GM13977 (cell line): ENCODE measurements around the gene LRCH4.

Source experiments
- DNase-seq: peaks from one replicate; pipeline ENCODE4 v3.0.0; 2012; ENCODE audit warnings: low spot score
- in situ Hi-C: fragments of 300-500 bp; cut with MboI; formaldehyde crosslinking; loops from one replicate; pipeline ENCODE4 v1.12.0; 2022; ENCODE audit warnings: low sequenced_read_pairs, low pct_unique_long_range_greater_than_20kb, mixed read lengths, inconsistent platforms; ENCODE audit not compliant: unreplicated experiment
- TF ChIP-seq, protein P1 (sequence below): IDR thresholded peaks from 2 replicates; pipeline ENCODE4 v1.5.1; 2012; ENCODE audit warnings: mild to moderate bottlenecking, control low read depth; ENCODE audit not compliant: insufficient read depth; ENCODE audit errors: extremely low read depth, missing control alignments

Gene LRCH4

GRCh38 chr7:100598425-100598824 lies 12.5 kb upstream of the LRCH4 start:
- TF ChIP-seq, protein P1, sequence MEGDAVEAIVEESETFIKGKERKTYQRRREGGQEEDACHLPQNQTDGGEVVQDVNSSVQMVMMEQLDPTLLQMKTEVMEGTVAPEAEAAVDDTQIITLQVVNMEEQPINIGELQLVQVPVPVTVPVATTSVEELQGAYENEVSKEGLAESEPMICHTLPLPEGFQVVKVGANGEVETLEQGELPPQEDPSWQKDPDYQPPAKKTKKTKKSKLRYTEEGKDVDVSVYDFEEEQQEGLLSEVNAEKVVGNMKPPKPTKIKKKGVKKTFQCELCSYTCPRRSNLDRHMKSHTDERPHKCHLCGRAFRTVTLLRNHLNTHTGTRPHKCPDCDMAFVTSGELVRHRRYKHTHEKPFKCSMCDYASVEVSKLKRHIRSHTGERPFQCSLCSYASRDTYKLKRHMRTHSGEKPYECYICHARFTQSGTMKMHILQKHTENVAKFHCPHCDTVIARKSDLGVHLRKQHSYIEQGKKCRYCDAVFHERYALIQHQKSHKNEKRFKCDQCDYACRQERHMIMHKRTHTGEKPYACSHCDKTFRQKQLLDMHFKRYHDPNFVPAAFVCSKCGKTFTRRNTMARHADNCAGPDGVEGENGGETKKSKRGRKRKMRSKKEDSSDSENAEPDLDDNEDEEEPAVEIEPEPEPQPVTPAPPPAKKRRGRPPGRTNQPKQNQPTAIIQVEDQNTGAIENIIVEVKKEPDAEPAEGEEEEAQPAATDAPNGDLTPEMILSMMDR: no peak
- no peak for DNase-seq
- in situ Hi-C loops: no loop called here

GRCh38 chr7:100595188-100595587 lies 9.3 kb upstream of the LRCH4 start:
- TF ChIP-seq, protein P1: no peak
- in situ Hi-C loops: no loop called here
- no peak for DNase-seq

DNA sequence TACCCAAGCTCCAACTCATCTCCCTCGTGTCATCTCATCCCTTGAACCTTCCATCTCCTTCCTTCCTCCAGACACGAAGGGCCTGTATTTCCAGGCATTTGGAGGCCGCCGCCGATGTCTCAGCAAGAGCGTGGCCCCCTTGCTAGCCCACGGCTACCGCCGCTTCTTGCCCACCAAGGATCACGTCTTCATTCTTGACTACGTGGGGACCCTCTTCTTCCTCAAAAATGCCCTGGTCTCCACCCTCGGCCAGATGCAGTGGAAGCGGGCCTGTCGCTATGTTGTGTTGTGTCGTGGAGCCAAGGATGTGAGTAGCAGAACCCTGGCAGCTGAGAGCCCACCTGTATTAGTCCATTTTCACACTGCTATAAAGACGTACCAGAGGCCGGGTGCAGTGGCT lies 5.7 kb upstream of the LRCH4 start:
- no peak for DNase-seq
- TF ChIP-seq, protein P1: no peak
- in situ Hi-C loops: no loop called here

DNA sequence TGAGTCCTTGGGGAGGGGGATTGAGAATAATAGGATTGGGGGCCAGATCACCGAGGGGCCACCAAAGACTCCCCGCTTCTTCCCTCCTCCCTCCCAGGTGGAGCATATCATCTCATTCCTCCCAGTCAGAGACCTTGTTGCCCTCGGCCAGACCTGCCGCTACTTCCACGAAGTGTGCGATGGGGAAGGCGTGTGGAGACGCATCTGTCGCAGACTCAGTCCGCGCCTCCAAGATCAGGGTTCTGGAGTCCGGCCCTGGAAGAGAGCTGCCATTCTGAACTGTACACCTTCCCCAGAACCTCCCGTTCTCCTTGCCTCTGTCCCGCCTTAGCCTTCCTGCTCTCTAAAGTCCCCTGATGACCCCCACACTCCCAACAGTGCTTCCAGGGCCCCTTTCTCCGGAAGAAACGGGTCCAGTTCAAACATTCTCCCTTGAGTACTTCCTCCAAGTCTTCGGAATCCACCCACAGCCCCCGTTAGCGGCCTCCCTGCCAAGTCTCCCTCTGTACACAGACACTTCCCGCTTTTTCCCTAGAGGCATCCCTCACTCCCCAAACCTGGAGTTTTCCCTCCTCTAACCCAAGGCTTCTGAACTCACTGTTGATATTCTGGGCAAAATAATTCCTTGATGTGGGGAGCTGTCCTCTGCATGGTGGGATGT lies 4.3 kb upstream of the LRCH4 start:
- TF ChIP-seq, protein P1: no peak
- in situ Hi-C loops: no loop called here
- DNase-seq: no peak

DNA sequence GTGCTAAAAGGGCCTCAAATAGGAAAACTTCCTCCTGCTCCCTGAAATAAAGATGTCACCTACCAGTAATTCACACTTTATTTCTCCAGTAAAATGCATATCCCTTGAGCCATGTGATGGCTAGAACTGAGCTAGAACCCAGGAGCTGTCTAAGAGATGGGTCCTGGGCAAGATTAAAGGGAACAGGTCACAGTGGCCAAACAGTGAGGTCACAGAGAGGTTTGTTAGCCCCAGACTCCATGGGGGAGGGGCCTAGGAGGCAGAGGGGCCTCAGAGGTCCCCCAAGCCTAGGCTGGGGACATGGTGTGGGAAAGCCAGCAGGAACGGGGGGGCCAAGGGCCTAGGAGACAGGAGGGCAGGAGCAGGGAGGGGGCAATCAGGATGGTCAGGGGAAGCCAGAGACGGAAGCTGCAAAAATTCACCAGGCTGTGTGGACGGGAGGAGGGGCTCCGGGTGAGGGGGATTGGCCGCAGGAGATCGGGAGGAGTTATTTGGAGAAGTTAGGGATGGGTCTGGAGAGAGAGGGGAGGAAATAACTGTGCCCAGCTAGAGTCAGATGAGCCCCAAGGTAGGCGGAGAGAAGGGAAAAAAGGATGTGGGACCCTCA lies 3.5 kb upstream of the LRCH4 start:
- TF ChIP-seq, protein P1: no peak
- in situ Hi-C loops: no loop called here
- no peak for DNase-seq

- DNase-seq: no peak
- in situ Hi-C loops: no loop called here
- TF ChIP-seq, protein P1: peak; percentile 52
Measured at GRCh38 chr7:100588438-100588837, 2.5 kb upstream of the LRCH4 start.
